ENCODE data around the gene TMEM178B.

- TF ChIP-seq POLR2AphosphoS5 (IDR thresholded peaks at IDR 0.05; ENCODE audit: low read depth, low read length), result no peak
- no peak for TF ChIP-seq FOXP2 (optimal IDR thresholded peaks at IDR 0.05; ENCODE audit: borderline replicate concordance, extremely low read depth, extremely low read length, insufficient read depth)
These were observed 380.5 kb downstream of the TMEM178B start for GRCh38 chr7:141454338-141454737.

All from PFSK-1 (cell line).